HG02588 (cell line): Measurements from ENCODE around the gene ZNF212.

ENCODE experiments used
- ATAC-seq: cut with Tn5 transposase; IDR thresholded peaks from one replicate; pipeline ENCODE4 v1.9.1; 2021; ENCODE audit warnings: mild to moderate bottlenecking, moderate library complexity; ENCODE audit not compliant: unreplicated experiment

ZNF212 gene

DNA sequence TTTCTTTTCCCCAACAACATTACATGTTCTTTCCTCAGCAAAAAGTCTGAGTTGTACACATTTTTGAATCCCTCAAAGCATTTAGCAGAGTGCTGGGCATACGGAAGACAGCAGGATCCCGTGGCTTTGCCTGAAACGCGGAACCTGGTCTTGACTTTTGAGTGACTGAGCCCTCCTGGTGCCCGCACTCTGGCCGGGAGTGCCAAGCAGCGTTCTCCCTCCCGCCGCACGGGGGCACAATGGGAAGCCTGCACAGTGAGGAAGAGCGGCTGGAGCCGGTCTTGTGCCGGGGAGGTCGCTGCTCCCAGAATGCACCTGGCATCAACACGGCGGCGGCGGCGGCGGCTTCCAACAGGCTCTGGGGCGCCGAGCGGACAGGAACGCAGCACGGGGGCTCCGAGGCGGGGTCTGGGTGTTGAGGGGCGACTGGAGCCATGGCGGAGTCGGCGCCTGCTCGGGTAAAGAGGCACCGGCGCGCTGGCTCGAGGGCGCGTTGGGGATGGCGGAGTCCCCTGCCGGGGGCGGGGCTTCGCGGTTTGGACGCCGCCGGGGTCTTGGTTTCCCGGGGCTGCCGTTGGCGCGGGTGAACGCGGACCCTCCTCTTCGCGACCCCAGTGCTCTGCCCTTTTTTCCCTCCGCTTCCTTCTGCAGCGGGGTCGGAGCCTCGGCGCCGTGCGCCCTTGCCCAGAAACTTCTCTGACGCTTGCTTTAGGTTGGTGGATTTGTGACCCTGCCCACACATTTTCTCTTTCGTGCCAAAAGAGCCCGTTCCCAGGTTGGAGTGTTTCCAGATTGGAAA is at the start of gene ZNF212:
ZNF212 (plus strand) TSS at position 307 of the 799 bp plus-strand sequence; CDS start at position 435, 128 bp downstream.
- peak; percentile 99 for ATAC-seq

DNA sequence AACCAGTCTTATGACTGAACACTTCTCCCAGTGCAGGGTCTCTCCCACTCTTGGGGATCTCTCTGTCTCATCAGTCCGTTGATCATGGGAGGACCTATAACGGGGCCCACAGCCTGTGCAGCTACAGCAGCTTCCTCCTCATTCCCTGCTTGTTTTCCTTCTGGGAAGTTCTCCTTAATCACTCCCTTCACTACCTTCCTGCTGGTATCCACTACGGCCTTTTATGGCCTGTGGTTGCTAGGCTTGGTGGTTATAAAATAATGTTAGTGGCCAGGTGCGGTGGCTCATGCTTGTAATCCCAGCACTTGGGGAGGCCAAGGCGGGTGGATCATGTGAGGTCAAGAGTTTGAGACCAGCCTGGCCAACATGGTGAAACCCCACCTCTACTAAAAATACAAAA is 47.6 kb upstream of the ZNF212 start:
- no peak for ATAC-seq

DNA sequence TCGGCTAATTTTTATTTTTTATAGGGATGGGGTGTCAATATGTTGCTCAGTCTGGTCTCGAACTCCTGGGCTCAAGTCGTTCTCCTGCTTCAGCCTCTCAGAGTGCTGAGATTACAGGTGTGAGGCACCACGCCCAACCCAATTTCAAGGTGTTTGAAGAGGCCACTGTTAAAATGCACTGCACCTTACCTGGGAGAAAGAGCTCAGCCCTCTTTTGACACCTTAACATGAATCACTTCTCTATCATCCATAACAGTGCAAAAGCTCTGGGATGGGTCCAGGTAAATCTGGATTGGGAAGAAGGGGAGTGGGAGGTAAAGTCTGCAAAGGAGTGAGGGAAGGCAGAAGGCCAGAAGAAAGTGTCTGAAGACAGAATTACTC is 44.7 kb upstream of the ZNF212 start:
- ATAC-seq: no peak

DNA sequence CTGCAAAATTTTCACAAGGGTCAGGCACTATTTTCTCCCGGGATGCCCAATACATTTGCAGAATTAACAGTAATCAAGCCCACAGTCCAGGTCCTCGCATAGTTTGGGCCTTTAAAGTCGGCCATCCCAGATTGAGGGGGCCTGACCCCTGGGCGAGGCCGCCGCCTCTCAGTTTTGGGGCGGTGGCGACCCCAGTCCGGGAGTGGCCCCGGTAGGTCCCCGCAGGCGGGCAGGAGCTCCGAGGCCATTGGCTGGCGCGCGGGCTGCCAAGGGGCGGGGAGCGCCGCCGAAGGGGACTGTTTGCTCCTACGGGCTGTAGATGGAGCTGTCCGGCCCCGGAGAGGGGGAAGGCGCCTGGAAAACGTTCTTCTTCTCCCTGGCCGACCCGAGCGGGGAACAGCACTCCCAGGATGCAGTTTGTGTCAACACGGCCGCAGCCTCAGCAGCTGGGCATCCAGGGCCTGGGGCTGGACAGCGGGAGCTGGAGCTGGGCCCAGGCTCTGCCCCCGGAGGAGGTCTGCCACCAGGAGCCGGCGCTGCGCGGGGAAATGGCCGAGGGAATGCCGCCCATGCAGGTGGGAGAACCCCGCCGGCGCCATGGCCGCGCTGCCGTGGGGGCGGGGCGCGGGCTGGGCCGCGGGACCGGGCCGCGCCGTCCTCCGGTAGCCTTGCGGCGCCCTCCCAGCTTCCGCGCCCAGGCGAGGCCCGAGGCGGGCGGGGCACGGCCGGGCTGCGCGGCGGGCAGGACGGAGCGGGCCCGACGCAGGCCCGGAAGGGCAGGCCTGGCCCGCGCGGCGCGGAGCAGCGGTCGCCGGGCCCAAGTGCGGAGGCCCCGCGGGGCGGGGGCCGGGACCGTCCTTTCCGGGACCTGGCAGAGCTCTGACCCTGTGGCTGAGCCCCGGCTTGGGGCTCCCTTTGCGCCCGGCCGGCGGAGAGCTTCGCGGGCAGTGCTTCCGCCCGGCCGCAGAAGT is 44.0 kb upstream of the ZNF212 start, which contains the start of gene ZNF282:
ZNF282 (plus strand) TSS at position 367 of the 971 bp plus-strand sequence; CDS start at position 411, 44 bp downstream.
- ATAC-seq: peak; percentile 91

DNA sequence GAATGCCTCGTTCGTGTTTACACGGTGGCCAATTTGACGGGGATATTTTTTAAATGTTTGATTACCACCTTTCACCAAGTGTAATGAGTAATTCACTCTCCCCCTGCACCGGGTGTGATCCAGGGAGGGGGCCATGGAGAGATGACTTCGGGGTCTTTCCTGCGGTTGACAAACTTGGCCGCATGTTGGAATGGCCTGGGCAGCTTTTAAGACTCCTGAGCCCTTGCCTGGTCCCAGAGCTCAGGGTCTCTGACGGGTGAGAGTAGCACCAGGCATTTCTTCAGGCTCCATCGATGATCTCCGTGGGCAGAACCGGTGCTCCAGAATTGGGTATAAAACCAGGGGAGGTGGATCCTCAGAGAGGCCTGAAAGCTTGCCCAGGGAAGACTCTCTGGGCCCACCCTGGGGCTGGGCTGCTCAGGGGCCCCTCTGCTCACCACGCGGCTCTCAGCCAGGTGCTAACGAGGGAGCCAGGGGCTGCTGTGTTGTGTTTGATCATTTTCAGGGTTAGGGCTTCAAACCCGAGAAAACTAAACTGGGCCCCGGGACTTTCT is 43.2 kb upstream of the ZNF212 start:
- ATAC-seq: peak; percentile 3

DNA sequence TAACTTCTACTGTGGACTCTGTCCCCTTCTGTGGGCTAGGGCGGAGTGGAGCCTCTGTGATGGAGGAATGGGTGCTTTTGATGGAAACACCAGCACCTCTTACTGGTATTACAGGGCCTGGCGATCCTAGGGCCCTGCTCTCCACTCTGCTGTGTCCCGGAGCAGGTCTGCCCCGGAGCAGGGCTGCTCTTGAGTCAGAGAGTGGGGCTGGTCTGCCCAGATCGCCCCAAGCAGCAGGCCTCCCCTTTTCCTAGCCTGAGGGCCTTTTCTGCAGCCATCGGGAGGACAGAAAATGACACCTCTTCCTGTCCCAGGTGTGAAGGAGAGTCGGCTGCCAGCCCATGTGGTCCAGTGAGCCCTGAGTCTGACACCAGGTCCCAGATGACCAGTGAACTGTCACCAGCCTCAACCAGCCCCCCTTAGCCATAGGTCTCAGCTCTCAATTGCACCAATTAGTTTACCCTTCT is 42.7 kb upstream of the ZNF212 start:
- no peak for ATAC-seq

DNA sequence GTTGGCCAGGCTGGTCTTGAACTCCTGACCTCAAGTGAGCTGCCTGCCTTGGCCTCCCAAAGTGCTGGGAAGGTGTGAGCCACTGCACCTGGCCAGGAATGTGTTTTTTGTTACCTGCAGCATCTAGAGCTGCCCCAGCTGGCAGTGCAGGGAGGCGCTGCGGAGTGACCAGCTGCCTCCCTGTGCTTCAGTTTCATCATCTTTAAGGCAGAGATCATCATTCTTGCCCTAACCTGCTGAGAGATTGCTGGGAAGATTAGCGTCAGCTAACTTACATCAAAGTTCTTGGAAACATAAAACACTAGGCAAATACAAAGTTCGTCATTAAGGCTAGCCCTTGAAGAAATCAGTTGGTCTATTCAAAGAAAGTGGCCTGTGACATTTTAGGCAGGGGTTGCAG is 41.8 kb upstream of the ZNF212 start:
- ATAC-seq: no peak

DNA sequence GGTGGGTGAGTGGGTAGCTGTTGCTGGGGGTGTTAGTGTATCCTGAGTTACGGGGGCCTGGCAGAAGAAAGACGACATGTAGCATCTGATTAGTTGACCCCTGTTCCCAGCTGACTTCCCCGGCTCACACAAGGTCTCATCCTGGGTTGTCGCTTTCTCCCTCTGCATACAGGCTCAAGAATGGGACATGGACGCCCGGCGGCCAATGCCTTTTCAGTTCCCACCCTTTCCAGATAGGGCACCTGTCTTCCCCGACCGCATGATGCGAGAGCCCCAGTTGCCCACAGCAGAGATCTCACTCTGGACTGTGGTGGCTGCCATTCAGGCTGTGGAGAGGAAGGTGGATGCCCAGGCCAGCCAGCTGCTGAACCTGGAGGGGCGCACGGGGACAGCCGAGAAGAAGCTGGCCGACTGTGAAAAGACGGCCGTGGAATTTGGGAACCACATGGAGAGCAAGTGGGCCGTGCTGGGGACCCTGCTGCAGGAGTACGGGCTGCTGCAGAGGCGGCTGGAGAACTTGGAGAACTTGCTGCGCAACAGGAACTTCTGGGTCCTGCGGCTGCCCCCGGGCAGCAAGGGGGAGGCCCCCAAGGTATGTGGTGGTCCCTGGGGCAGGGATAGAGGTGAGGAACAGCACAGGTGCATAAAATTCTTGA is 41.2 kb upstream of the ZNF212 start:
- ATAC-seq: no peak

DNA sequence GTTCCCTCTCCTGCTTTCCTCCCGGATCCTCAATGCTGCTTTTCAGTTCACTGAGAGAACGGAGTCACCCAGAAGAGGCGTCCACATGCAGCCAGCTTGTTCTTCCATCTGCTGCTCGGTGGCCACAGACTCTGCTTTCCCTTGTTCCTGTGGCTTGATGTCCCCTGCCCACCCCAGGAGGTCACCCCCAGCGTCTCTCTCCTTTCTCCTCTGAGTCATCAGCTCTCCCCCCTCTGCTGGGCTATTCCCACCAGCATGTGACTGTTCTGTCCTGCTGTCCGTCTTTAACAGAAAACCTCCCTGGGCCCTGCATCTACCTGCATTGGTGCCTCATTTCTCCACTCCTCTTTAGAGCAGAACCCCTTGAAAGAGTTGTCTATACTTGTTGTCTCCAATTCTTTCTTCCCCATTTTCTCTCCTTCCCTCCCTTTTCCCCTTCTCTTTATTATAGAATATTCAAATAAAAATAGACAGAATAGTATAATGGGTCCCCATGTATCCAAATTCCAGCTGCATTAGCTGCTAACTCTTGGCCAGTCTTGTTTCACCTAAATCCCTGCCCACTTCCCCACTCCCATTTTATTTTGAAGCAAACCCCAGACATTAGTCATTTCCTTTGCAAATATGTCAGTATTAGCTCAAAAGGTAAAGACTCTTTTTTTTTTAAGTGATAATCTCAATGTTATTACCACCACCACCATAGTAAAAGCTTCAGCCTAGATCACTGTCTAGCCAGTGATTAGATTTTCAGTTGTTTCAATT is 40.0 kb upstream of the ZNF212 start:
- no peak for ATAC-seq

DNA sequence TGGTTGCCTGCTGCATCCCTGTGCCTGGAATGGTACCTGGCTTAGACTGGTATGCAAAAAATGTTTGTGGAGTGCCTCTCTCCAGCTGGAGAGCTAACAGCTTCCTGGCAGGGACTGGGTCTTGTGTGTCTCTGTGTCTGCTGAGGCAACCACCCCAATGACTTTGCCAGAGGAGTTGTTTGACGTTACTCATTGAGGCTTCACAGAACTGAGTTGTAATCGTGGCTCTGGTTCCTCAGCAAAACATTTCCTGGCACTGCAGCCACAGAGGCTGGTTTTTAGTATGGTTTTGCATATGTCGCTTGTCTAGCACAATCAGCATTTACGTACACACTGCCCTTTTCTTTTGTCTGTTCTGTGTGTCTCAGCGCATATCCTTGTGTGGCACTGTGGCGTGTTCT is 36.6 kb upstream of the ZNF212 start:
- no peak for ATAC-seq

DNA sequence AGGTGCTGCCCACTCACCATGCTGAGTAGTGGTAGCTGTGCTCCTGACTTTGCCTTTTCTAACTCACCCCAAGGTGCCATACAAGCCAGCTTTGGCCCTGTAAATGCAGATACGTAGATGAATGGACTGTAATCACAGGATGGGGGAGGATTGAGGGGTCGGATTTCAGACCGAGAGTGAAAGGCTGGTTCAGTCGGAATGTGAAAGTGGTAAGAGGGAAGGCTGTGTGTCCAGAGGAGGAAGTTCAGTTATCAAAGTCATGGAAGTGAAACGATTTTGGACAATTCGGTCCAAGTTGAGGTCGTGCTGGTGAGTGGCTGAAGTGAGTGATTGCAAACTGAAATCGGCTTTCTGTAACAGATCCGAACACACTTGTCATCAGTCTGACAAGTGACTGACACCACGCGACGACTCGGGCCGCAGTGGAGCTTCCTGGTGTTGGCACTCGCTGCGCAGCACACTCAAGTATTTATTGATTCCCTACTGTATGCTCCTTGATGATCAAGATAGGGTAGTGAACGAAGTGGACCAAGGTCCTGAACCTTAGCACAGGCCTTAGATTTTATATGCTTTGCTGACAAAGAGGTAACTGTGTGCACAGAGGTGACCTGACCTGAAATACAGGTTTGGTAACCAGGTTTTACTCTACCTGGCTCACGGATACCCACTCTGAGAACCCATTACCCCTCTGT is 33.6 kb upstream of the ZNF212 start:
- no peak for ATAC-seq

DNA sequence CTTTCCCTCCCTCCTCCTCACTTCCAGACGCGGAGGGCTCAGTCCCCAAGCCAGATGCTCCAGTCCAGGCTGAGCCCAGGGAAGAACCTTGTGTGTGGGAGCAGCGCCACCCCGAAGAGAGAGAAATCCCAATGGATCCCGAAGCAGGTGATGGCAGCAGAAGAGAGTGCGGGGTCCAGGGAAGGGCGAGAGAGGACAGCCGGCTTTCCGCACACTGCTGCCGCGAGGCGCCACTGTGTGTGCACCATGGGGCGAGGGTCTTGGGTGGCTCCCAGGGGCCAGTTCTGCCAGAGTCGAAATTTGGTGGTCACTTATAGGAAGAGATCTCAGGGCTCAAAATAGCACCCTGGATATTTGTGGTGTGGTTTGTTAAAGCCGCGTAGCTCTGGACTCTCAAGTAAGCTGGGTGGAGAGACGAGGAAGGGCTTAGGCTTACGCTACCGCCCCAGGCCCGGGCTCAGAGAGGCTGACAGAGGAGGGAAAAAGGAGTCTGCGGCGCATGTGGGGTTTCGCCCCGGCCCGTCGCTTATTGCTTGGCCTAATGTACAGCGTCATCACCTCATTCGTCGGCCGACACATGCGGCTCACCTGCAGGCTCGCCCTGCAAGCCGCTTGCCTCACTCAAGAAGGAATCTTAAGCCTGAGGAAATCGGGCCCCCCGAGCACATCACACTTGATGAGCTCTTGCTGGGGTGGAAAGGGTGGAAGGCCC is 32.0 kb upstream of the ZNF212 start:
- no peak for ATAC-seq

DNA sequence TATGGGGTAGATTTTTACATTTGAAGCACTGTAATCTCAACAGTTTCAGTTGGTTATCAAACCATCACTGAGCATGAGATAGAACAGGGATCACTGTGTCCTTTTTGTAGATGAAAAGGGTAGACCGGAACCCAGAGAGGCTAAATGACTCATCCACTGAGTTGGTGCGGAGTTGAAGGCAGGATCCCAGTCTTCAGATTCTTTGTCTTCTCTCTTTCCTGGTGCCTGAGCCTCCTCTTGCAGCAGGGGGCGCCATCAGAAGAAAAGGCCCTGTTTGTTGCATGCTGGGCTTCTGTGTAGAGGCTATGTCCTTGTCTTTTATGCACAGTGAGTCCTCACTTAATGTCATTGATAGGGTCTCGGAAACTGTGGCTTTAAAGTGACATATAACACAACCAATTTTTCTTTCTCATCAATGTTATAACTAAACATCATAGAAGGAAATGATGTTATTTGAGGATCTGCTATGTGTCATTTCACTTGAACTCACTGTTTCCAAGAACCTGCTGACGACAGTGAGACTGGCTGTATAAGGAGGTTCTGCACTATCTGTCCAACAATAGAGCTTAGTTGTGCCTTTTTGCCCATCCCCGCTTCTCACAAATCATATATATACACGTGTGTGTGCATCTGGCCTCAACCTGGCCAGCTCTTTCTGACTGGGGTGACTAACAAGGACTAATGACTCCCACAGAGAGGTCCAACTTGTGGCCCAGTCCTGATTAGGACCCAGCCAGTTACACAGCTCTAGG is 29.8 kb upstream of the ZNF212 start:
- no peak for ATAC-seq

DNA sequence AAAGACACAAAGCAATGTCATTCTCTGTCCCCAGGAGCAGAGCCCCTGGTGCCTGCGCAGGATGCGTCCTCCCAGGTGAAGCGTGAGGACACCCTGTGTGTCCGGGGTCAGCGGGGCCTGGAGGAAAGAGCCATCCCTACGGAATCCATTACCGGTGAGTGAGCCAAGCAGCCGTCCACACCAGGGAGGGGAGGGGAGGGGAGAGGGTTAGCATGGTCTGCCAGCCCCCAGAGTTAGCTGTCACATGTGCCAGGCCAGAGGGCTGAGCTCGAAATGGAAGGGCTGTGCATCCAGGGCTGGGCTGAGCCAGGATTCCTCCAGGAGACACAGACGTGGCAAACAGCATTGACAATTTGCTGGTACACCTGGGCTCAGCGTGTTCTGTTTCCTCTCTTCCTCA is 28.9 kb upstream of the ZNF212 start:
- ATAC-seq: no peak

DNA sequence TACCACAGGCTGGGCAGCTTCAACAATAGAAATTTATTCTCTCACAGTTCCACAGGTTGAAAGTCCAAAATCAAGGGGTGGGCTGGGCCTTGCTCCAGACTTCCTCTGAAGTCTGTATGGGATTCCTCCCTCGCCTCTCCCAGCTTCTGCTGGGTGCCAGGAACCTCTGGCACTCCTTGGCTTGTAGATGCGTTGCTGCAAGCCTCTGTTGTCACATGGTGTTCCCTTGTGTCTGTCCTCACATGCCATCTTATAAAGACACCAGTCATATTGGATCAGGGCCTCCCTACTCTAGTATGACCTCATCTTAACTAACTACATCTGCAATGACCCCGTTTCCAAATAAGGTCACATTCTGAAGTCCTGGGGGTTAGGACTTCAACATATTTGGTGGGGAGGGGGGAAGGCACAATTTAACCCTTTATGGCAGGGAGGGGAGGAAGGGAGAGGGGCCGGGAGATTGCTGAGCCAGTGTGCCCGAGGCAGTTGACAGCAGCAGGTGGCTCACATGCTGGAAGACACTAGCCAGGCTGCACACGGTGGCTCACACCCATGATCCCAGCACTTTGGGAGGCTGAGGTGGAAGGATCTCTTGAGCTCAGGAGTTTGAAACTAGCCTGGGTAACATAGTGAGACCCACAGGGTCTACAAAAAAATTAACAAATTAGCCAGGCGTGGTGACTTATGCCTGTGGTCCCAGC is 25.3 kb upstream of the ZNF212 start:
- ATAC-seq: no peak

DNA sequence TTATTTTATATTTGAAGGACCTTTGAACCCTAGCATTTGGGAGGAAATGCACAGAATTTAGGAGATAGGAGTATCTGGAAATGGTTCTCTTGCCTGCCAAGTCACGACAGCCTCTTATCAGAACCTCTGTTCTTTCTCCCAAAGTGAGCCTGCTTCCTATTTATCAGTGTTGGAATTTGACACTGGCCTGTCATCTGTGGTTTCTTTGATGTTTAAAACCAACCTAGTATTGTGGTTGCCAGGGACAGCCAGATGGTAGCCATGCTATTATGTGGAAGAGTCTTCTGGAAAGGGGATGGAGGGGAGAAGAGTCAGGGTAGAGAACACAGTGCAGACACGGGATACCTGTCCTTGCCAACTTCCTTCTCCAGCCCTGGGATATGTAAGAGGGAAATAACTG is 23.0 kb upstream of the ZNF212 start:
- no peak for ATAC-seq

DNA sequence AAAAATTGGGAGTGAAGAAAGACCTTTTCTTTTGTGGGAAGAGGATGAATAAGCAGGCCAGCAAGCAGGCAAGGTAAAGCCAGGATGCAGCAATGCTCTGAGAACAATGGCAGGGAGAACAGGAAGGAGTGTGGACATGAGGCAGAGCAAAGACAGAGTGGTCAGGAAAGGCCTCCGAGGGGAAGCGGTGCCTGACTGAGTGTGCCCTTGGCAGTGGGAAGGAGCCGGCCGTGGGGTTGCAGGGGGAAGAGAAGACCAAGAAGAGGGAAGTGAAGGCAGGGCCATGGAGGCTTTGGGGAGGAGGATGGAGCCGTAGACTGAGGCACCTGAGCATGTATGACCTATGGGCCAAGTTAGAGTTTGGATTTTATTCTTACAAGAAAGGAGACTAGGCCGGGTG is 21.9 kb upstream of the ZNF212 start:
- ATAC-seq: no peak
